Tibial artery (tissue), 4 donors: ENCODE data around the gene TRIP11.

Source experiments
- DNase-seq, 2 donors: peaks; one replicate each; pipeline ENCODE4 v3.0.0-alpha.2; 2019
- H3K27ac ChIP-seq, 2 donors: fragments of 200-600 bp; sonication (generic) in 1 of 2; 1 replicate in 1 of 2; 2 replicates in 1 of 2; pipeline ENCODE4 v1.5.1; 2018 to 2019; ENCODE audit warnings: mild to moderate bottlenecking in 1 of 2
- H3K27me3 ChIP-seq, 2 donors: fragments of 200-600 bp; sonication (generic) in 1 of 2; one replicate each; pipeline versions ENCODE4 v1.5.1 to v1.6.0; 2016 to 2019
- H3K36me3 ChIP-seq, 3 donors: fragments of 200-600 bp; sonication (generic) in 2 of 3; one replicate each; pipeline ENCODE4 v1.5.1; 2016 to 2019; ENCODE audit warnings: mild to moderate bottlenecking in 2 of 3
- H3K4me1 ChIP-seq, 4 donors: fragments of 200-600 bp; sonication (generic) in 2 of 4; 1 replicate in 3 of 4; 2 replicates in 1 of 4; pipeline ENCODE4 v1.5.1; 2016 to 2019
- H3K4me3 ChIP-seq, 2 donors: fragments of 200-600 bp; sonication (generic) in 1 of 2; 1 replicate in 1 of 2; 2 replicates in 1 of 2; pipeline ENCODE4 v1.5.1; 2018 to 2019; ENCODE audit warnings: mild to moderate bottlenecking in 2 of 2
- H3K9me3 ChIP-seq, 3 donors: fragments of 200-600 bp; sonication (generic) in 1 of 3; one replicate each; pipeline ENCODE4 v1.5.1; 2016 to 2019
- intact Hi-C: fragments of 100-400 bp; cut with DNase I; formaldehyde crosslinking; loops from one replicate; pipeline ENCODE4 v1.15.0; 2023; ENCODE audit warnings: low total_unique reads
- TF ChIP-seq, protein P1 (sequence below), 2 experiments: fragments of 200-600 bp in 1 of 2; fragments of 450-650 bp in 1 of 2; IDR thresholded peaks; one replicate each; pipeline ENCODE4 v1.5.1; 2017 to 2019; ENCODE audit warnings: antibody characterized with exemption in 2 of 2, mild to moderate bottlenecking in 1 of 2, moderate library complexity in 1 of 2

The TRIP11 gene

DNA sequence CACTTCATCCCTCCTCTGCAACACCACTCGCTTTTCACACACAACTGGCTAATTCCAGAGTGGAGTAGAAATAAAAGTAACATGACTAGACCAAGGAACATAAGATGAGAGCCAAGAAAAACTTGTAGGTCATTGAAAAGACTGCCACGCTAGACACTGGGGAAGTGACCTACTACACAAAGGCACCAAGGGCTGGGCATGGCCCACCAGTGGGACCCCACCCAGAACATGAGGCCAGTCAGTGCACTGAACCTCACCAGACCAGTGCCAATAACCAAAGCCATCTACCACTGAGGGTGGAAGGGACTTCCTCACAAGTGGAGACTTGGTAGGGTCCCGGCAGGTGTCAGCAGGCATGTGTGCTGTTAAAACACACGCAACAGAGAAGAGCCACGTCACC is 112.1 kb downstream of the TRIP11 start:
- intact Hi-C loops: no loop called here
- DNase-seq: peak in 1 of 2 donors; percentile 74
- TF ChIP-seq, protein P1, sequence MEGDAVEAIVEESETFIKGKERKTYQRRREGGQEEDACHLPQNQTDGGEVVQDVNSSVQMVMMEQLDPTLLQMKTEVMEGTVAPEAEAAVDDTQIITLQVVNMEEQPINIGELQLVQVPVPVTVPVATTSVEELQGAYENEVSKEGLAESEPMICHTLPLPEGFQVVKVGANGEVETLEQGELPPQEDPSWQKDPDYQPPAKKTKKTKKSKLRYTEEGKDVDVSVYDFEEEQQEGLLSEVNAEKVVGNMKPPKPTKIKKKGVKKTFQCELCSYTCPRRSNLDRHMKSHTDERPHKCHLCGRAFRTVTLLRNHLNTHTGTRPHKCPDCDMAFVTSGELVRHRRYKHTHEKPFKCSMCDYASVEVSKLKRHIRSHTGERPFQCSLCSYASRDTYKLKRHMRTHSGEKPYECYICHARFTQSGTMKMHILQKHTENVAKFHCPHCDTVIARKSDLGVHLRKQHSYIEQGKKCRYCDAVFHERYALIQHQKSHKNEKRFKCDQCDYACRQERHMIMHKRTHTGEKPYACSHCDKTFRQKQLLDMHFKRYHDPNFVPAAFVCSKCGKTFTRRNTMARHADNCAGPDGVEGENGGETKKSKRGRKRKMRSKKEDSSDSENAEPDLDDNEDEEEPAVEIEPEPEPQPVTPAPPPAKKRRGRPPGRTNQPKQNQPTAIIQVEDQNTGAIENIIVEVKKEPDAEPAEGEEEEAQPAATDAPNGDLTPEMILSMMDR (IDR thresholded peaks at IDR 0.05): no peak
- Histone ChIP-seq H3K27ac (peak overlapping the region; percentile 44 to 71), H3K4me3 (no peak overlapping the region), H3K36me3 (peaks cover 0 to 5% (median 0%) of the 10 kb centered on the region in 3 donors), H3K27me3 (no peaks in the 10 kb centered on the region), H3K4me1 (peaks cover 0 to 100% (median 80%) of the 10 kb centered on the region in 4 donors), H3K9me3 (no peaks in the 10 kb centered on the region)

DNA sequence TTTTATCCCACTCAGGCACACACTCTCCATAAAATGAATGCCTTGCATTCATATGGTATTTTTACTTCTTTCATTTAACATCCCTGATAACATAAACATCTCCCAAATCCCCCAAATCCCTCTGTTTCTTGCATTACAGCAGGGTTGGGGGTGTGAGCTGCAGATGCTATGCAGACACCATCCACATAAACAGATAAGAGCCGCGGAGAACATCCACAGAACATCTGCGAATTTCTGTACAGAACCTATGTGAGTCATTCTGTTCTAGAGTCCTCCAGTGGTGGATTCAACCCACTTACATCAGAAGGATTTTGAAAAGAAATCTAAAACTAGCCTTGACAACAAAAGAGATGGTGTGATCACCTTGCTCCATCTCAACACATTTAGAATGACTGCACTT is 112.7 kb downstream of the TRIP11 start:
- intact Hi-C loops: no loop called here
- H3K4me3 ChIP-seq: no peak overlapping the region
- H3K4me1 ChIP-seq: peaks cover 0 to 100% (median 82%) of the 10 kb centered on the region in 4 donors
- H3K9me3 ChIP-seq: no peaks in the 10 kb centered on the region
- TF ChIP-seq, protein P1 (IDR thresholded peaks at IDR 0.05): no peak
- peaks cover 0 to 5% (median 0%) of the 10 kb centered on the region in 3 donors for H3K36me3 ChIP-seq
- peak overlapping the region in 1 of 2 donors; percentile 71 for H3K27ac ChIP-seq
- no peaks in the 10 kb centered on the region for H3K27me3 ChIP-seq
- DNase-seq: no peak

DNA sequence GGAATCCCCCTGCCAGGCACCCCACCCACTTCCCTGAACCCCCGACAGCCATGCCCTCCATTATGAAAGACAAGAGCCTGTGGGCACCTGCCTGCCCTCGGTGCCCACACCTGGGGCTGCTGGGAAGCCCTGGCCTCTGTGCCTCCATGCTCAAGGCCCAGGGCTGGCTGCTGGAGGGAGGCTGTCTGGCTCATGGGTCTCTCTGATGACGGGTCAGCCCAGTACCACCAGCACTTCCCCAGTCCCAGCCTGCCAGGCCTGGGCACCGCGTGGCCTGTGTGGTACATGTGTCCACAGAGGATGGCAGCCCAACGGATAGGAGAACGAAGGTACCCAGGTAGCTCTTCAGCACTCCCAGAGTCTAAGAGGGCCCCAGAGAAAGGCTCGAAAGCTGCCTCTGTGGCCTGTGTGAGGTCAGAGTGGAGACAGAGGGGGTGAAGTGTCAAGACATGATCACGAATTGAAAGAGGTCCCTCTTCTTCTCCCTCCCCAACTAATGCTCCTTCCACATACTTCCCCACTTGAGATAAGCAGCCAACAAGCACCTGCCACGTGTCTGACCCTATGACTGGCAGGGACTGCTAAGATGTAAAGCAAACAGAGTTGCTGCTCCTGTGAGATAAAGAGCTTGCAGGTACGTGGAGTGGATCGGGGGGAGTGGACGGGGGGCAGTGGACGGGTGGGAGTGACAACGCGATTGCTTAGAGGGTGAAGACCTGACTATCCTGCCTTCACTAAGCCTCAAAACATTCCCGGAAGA is 113.5 kb downstream of the TRIP11 start:
- no peak overlapping the region for H3K4me3 ChIP-seq
- H3K36me3 ChIP-seq: peaks cover 0 to 5% (median 0%) of the 10 kb centered on the region in 3 donors
- peaks cover 0 to 100% (median 81%) of the 10 kb centered on the region in 4 donors for H3K4me1 ChIP-seq
- H3K27me3 ChIP-seq: no peaks in the 10 kb centered on the region
- peak overlapping the region; percentile 58 to 71 for H3K27ac ChIP-seq
- intact Hi-C loops: no loop called here
- no peak for DNase-seq
- H3K9me3 ChIP-seq: no peaks in the 10 kb centered on the region
- TF ChIP-seq, protein P1 (IDR thresholded peaks at IDR 0.05): no peak

DNA sequence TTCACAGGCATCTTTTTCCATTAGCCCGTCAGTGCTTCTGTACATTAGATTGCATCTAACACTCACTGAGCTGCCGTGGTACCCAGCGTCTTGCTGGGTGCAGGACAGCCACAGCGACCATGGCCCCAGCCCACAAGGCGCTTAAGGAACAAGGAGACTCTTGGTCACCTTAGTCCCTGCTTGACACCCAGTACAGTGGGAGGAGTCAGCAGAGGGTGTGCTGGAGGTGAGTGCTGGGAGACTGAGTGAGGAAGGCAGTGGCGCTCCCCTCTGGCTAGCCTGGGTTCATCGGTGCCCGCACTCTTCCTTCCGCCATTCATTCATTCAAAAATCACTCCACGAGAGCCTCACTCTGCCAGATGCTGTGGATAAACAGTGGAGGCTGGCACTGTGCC is 114.1 kb downstream of the TRIP11 start:
- intact Hi-C loops: no loop called here
- Histone ChIP-seq H3K4me3 (no peak overlapping the region), H3K27ac (peak overlapping the region; percentile 58 to 71), H3K27me3 (no peaks in the 10 kb centered on the region), H3K9me3 (no peaks in the 10 kb centered on the region), H3K36me3 (peaks cover 0 to 5% (median 0%) of the 10 kb centered on the region in 3 donors), H3K4me1 (peaks cover 0 to 100% (median 77%) of the 10 kb centered on the region in 4 donors)
- TF ChIP-seq, protein P1 (IDR thresholded peaks at IDR 0.05): no peak
- DNase-seq: no peak

DNA sequence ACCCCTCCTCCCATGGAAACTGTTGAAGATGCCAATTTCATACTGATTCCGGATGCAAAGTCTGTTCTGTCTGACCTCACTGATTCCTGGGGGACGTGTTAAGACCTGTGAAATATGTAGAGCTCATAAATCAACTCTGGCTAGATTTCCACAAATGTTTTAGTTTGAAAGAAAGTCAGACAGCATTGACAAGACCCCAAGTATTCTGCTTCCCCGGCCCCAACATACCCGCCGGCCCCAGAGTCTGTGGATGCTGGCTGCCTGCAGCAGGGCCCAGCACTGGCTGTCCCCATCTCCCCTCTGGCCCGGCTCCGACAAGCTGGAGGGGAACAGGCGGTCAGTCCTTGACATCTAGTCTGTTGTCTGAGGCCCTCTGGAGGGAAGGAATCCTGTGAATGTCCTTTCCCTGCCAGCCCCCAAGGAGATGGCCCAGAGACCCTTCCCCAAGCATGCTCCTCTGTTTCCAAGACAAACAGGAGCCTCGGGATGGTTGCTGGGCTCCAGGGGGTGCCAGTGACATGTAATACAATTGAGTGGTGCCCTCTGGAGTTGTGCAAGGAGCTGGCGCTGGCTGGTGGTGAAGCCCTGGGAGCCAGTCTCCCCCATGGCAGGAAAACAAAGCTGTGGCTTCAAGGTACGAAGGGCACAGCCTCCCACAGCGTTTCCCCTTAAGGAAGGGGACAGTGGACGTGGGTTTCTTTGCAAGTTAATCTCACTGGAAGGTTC is 114.7 kb downstream of the TRIP11 start:
- H3K4me1 ChIP-seq: peaks cover 0 to 100% (median 75%) of the 10 kb centered on the region in 4 donors
- no peak overlapping the region for H3K4me3 ChIP-seq
- TF ChIP-seq, protein P1 (IDR thresholded peaks at IDR 0.05): no peak
- intact Hi-C loops: no loop called here
- DNase-seq: peak in 1 of 2 donors; percentile 72
- H3K9me3 ChIP-seq: no peaks in the 10 kb centered on the region
- peak overlapping the region; percentile 58 to 71 for H3K27ac ChIP-seq
- H3K36me3 ChIP-seq: peaks cover 0 to 5% (median 0%) of the 10 kb centered on the region in 3 donors
- H3K27me3 ChIP-seq: no peaks in the 10 kb centered on the region
